GM23248 (cell line): ENCODE data around the gene ZNF425.

Experiments used
- EZH2 ChIP-seq: fragments of 200-600 bp; sonication (generic); IDR thresholded peaks from 2 replicates; pipeline ENCODE4 v1.6.1; 2018; ENCODE audit warnings: antibody characterized with exemption, mild to moderate bottlenecking; ENCODE audit not compliant: insufficient read depth, poor library complexity, severe bottlenecking
- EZH2phosphoT487 ChIP-seq: fragments of 200-600 bp; sonication (generic); IDR thresholded peaks from 2 replicates; pipeline ENCODE4 v1.6.1; 2018; ENCODE audit warnings: antibody characterized with exemption, moderate library complexity, mild to moderate bottlenecking, low read depth; ENCODE audit not compliant: insufficient read depth

DNA sequence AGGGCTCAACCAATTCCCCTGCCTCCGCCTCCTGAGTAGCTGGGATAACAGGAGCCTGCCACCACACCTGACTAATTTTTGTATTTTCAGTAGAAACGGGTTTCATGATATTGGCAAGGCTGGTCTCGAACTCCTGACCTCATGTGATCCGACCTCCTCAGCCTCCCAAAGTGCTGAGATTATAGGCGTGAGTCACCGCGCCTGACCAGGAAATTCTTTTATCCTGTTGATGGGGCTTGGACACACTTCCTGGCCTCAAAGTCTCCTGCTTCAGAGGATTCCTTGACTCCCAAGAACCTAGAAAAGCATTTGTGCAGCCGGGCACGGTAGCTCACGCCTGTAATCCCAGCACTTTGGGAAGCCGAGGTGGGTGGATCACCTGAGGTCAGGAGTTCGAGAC is 16.2 kb downstream of the ZNF425 start:
- TF ChIP-seq EZH2phosphoT487 (no peak), EZH2 (no peak)
